NOMO-1 treated with DMSO at 0.1 percent for 48 hours (cell line): ENCODE results near the gene CEP104.

Experiments
- DNase-seq: peaks from one replicate; lab custom pipeline; 2025; ENCODE audit not compliant: unreplicated experiment; lab: John Stamatoyannopoulos, UW

CEP104 gene

GRCh38 chr1:3779912-3780416, 77.0 kb downstream of the CEP104 start:
- DNase-seq = no peak

DNA sequence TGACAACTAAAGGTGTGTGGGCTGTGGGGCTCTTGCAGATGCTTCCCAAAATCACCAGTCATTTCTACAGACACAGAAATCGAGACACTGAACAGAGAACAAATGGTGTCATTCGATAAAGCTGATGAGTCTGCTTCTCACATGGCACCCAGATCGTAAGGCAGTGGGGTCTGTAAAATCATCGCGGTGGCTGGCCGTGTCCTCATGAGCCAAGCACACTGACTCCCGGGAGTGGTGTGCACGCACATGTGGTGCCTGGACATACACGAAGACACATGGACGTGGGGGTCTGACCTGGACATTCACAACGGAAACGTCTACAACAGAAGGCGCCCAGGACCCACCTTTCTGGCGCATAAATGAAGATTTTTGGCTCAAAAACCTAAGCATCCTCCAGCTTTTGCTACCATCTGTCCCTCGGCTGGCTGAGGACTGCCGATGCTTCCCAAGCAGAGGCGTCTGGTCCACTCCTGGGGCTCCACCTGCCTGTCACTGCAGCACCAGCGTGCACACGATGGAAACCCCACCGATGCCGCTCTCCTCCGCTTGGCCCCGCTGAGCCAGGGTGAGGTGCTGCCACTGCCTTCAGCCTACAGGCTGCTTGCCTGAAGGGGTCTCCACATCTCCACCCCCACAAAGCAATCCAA, 77.6 kb downstream of the CEP104 start:
- DNase-seq = no peak

- no peak for DNase-seq
These were observed 78.3 kb downstream of the CEP104 start for GRCh38 chr1:3778590-3779264.

DNA sequence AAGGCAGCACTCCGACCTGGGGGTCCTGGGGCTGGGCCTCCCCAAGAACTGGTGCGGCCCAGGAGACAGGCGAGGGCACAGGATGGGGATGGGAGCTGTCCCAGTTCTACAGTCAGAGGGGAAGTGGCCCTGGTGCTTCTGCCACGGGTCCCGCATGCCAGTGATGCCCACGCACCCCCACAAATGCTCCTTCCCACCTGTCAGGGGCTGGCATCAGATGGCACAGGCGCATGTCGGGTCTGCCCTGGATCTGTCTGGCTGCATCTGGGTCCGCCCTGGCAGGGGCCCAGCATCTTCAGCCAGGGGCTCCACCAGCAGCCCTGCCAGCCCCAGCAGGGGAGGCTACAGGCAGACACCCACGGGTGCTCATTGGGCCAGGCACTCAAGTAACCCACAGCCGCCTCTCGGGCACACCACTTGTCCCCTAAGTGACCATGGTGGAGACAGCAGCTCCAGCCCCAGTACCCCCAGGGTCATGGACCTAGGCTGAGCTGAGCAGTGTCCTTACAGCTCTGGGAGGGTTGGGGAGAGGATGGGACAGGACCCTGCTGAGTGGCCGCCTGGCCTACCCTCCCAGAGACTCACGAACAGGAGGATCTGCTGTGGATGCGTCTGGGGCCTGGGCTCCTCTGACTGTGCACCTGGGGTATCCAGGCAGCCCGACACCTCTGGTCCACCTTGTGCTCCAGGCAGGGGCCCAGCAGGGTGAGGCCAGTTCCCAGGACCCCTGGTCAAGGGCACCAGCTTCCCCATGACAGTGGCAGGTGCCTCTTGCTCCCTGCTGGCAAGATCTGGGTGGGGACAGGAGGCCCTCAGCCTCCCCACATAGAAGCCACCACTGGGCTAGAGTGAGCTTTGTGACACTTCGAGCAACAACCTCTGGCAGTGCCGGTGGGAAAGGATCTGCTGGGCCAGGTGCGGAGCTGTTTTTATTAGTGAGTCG, 79.1 kb downstream of the CEP104 start:
- no peak for DNase-seq

DNA sequence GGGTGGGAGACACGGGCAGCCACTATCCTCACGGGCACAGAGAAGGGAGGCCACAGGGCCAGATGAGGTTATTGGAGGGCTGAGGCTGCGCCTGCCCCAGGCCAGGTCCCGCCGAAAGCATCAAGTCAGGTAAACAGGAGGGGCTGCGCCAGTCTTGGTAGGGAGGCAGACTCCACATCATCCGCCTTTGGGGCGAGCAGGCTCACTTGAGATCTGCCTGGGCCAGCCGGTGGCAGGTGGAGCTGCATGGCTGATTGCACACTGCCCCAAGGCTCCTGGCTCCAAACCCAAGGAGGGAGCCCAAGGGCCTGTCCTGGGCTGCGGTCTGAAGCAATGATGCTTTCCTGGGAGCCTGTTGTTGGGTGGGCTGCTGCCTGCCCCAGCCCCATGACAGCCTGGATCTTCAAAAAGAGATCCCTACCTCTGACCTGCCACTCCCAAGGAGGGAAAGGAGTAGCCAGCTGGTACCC, 79.9 kb downstream of the CEP104 start:
- no peak for DNase-seq

GRCh38 chr1:3776231-3776961, 80.6 kb downstream of the CEP104 start:
- no peak for DNase-seq

DNA sequence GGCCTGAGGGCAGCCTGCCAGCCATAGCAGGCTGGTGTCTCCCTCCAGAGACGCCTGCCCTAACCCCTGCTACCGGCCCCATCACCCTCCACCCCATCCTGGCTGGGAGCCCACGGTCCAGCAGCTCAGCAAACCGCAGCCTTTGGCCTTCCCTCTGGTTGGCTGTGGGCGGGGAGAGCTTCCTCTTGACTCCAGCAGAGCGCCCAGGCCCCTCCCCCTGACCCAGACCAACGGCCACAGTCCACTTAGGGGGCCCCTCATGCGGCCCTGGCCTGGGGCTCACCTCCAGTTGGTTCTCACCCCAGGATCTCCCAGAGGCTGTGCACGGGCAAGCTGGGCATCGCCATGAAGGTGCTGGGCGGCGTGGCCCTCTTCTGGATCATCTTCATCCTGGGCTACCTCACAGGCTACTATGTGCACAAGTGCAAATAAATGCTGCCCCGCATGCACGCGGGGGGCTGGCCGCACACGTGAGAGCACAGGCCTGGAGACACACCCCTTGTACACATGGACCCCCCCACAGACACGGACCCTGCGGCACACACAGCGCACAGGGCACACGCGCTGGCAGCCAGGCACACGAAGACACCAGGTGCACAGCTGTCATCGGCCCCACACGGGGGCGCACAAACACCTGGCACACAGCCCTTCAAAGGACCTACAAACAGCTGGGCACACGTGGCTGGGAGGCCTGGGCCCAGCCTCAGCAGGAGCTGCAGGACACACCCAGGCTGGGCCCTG, 81.4 kb downstream of the CEP104 start:
- peak; percentile 42 for DNase-seq

GRCh38 chr1:3774946-3775489, 82.0 kb downstream of the CEP104 start:
- DNase-seq = no peak

- DNase-seq = no peak
These were observed 82.6 kb downstream of the CEP104 start for GRCh38 chr1:3774276-3774945.

DNA sequence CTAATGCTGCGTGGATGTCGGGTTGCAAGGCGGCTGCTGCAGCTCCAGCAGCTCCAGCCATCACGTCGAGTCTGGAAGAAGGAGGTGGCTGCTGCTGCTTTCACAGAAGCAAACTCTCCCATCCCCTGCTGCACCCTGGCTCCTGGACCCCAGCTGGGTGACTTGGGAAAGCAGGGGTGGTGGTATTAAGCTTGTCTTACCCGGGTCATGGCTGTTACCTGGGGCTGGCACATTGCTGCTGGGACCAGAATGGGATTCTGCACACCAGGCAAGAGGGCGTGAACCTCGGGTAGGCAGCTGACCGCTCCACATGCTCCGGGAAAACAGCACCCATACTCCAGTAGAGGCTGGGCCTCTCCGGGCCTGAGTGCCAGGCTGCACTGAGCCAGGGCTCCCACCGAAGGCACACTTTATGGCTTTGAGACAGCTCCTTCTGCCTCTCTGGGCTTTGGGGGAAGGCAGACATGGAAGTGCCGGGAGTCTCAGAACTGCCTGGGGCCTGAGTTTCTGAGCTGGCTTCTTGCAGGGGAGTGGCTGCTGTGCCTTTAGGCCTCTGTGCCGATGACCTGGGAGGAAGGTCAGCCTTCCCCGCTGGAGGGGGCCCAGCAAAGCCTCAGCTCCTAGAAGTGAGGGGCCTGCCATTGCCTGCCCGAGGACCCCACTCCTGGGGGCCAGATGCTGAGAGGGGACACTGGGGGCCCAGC, 83.3 kb downstream of the CEP104 start:
- no peak for DNase-seq

DNA sequence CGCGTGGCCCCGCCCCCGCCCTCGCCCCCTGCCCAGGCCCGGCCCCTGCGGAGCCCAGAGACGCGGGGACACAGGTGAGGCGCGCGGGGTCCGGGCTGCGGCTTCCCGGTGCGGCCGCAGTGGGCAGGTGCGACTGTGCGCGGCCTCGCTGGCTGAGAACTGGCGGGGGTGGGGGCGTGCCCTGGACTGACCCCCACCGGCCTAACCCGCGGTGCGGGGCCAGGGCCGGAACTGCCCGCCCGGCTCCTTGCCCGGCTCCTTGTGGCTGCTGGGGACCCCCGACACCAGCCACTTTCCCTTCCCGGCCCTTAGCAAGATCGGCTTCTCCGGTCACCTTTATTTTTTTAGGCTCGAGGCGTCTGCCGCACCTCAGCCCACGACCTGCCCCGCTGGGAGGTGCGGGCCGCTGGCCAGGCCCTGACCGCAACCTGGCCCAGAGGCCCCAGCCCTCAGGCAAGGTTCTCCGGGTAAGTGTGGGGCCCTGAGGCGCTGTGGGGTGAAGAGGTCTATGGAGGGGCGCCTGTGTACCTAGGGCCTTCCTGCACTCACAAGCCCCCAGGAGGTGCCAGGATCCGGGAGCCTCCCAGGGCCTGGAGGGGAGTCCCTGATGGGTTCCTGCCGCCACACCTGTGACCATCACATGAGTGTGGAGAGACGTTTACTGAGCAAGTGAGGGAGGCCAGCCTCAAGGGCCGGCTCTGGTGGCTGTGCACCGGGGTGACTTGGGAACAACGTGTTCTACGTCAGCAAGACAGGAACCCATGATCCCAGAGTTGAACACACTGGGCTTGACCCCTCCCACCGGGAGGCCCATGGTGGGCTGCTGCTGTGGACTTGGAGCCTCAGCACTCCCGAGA, 84.1 kb downstream of the CEP104 start, which contains the start of gene SMIM1:
Gene SMIM1, plus strand, starts transcription at position 35 of the 857 bp plus-strand sequence. CDS start 2,625 bp downstream, outside the sequence.
- DNase-seq = no peak

DNA sequence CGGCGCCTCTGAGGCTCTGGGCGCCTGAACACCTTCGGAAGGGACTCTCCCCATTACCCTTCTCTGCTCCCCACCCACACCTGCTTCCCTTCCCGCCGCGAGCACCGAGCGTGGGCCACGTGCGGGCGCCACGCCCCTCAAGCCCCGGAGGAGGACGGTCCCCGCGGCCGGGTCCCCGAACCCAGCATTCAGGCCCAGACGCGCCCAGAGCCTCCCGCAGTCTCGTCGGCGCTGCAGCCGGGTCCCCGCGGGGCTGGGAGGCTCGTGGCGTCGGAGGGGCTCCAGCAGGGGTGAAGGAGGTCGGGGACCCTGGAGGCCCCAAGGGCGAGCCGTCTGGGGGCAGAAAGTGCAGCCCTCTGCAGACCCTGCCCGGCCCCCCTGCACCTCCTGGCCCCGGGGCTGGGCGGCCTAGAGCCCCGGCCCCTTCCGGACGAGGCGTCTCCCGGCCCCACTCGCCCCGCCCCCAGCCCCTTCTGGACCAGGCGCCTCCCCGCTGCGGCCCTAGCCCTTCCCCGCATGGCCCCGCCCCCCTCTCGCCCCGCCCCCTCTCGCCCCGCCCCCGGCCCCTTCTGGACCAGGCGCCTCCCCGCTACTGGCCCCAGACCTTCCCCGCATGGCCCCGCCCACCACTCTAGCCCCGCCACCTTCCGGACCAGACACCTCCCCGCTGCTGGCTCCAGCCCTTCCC, 84.8 kb downstream of the CEP104 start:
- DNase-seq = peak; percentile 83

GRCh38 chr1:3771108-3772026, 85.6 kb downstream of the CEP104 start:
- DNase-seq = no peak

DNA sequence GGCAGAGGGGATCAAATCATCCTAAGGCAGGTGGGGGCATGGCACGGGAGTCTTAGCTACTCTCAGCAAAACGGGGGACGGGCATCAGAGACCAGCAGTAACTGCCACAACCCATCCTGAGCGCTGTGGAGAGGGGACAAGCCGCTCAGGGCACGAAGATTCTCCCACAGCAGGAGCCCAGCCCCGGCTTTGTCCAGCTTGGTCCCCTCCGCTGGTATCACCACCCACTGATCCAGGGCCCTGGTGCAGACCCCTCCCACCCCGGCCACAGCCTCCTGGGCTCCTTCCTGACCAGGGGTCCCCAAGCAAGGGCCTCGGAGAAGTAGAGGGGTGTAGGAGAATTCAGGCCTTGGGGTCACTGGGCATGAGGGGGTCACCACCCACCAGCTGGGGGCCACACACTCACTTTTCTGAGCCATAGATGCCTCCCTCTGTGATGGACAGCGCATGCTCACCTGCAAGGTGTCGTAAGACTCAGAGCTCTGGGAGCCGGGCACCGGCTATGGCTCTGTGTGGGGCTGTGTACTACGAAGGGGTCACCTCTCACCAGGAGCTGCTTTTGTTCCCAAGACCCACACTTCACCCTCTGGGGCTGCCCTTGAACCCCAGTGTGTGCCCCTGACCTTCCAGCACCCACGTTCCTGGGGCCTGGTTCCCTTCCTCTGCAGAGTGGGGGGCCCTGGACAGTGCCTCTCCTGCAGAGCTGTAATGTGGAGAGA, 86.8 kb downstream of the CEP104 start:
- DNase-seq = no peak

- DNase-seq = no peak
These were observed 88.1 kb downstream of the CEP104 start for GRCh38 chr1:3768811-3769390.
